RPMI7951 (cell line): ENCODE measurements around the gene TXNDC11. TPM values are rescaled to one million over a fixed set of nuclear protein-coding genes. Genes with fewer than 3 reads are reported as not detected.

ENCODE experiments used
- DNase-seq: peaks from one replicate; pipeline ENCODE4 v3.0.0-alpha.2; 2012; ENCODE audit warnings: low read depth
- total RNA-seq: library from RNA; depleted of rRNA; stranded (reverse); fragments of >200 nt; shearing (Covaris generic); gene quantifications from 2 replicates; pipeline ENCODE4 v1.2.3, GENCODE V29; 2014

TXNDC11 gene
- total RNA-seq, 1 experiment from 2014 or later: 21.7 TPM

GRCh38 chr16:11674818-11675560 lies 67.7 kb downstream of the TXNDC11 start:
- DNase-seq: peak; percentile 47

- no peak for DNase-seq
Observed at GRCh38 chr16:11674001-11674817, 68.4 kb downstream of the TXNDC11 start.

GRCh38 chr16:11673091-11674000 lies 69.3 kb downstream of the TXNDC11 start:
- no peak for DNase-seq

- DNase-seq: no peak
Observed at GRCh38 chr16:11672206-11673090, 70.2 kb downstream of the TXNDC11 start.

- DNase-seq: no peak
Observed at GRCh38 chr16:11671676-11672075, 71.0 kb downstream of the TXNDC11 start.

- DNase-seq: no peak
Observed at GRCh38 chr16:11671271-11671670, 71.4 kb downstream of the TXNDC11 start.

GRCh38 chr16:11670171-11671131 lies 72.2 kb downstream of the TXNDC11 start:
- no peak for DNase-seq

GRCh38 chr16:11669380-11670146 lies 73.1 kb downstream of the TXNDC11 start:
- no peak for DNase-seq

- no peak for DNase-seq
Observed at GRCh38 chr16:11668623-11669379, 73.9 kb downstream of the TXNDC11 start.

- peak; percentile 81 for DNase-seq
Observed at GRCh38 chr16:11667824-11668622, 74.6 kb downstream of the TXNDC11 start, which contains the start of gene SNN. Gene SNN, plus strand, starts transcription at chr16:11668455. Its CDS starts 7,605 bp downstream, at chr16:11676060.

- DNase-seq: no peak
Observed at GRCh38 chr16:11667221-11667823, 75.3 kb downstream of the TXNDC11 start.

- DNase-seq: no peak
Observed at GRCh38 chr16:11666103-11667055, 76.3 kb downstream of the TXNDC11 start.

- no peak for DNase-seq
Observed at GRCh38 chr16:11665071-11665491, 77.6 kb downstream of the TXNDC11 start.

- DNase-seq: no peak
Observed at GRCh38 chr16:11662582-11662981, 80.1 kb downstream of the TXNDC11 start.

- DNase-seq: no peak
Observed at GRCh38 chr16:11660565-11660964, 82.1 kb downstream of the TXNDC11 start.
